HG03039 (cell line): ENCODE measurements around the gene CBL.
"Not testable (repeated sequence)": the region's sequence is repeated elsewhere in the genome, so short reads cannot be mapped to it uniquely, and the experiment has no call there.

Experiments
- ATAC-seq: cut with Tn5 transposase; IDR thresholded peaks from one replicate; pipeline ENCODE4 v1.9.1; 2021; ENCODE audit warnings: mild to moderate bottlenecking, moderate library complexity; ENCODE audit not compliant: unreplicated experiment

Gene CBL

GRCh38 chr11:119207415-119207960 is 1.3 kb downstream of the CBL start:
- ATAC-seq, result no peak

- ATAC-seq, result no peak
These were observed 3.0 kb downstream of the CBL start for GRCh38 chr11:119209186-119209585.

GRCh38 chr11:119210050-119210449 is 3.9 kb downstream of the CBL start:
- ATAC-seq, result no peak

GRCh38 chr11:119218141-119218878 is 12.2 kb downstream of the CBL start:
- ATAC-seq, result no peak

GRCh38 chr11:119222308-119222707 is 16.2 kb downstream of the CBL start:
- no peak for ATAC-seq

- ATAC-seq, result no peak
These were observed 16.8 kb downstream of the CBL start for GRCh38 chr11:119222891-119223290.

- no peak for ATAC-seq
These were observed 17.7 kb downstream of the CBL start for GRCh38 chr11:119223856-119224255.

GRCh38 chr11:119228535-119229287 is 22.6 kb downstream of the CBL start:
- not testable (repeated sequence) for ATAC-seq

GRCh38 chr11:119229288-119229672 is 23.1 kb downstream of the CBL start:
- no peak for ATAC-seq

- ATAC-seq, result no peak
These were observed 23.6 kb downstream of the CBL start for GRCh38 chr11:119229741-119230140.

GRCh38 chr11:119236490-119236889 is 30.4 kb downstream of the CBL start:
- no peak for ATAC-seq

GRCh38 chr11:119236891-119237290 is 30.8 kb downstream of the CBL start:
- ATAC-seq, result no peak

GRCh38 chr11:119237515-119237914 is 31.4 kb downstream of the CBL start:
- ATAC-seq, result no peak

- no peak for ATAC-seq
These were observed 42.9 kb downstream of the CBL start for GRCh38 chr11:119248750-119249670.

GRCh38 chr11:119249671-119250010 is 43.5 kb downstream of the CBL start:
- no peak for ATAC-seq

- ATAC-seq, result no peak
These were observed 45.0 kb downstream of the CBL start for GRCh38 chr11:119251114-119251513.

GRCh38 chr11:119254239-119254638 is 48.1 kb downstream of the CBL start:
- no peak for ATAC-seq

- ATAC-seq, result no peak
These were observed 52.0 kb downstream of the CBL start for GRCh38 chr11:119258180-119258579.

GRCh38 chr11:119258983-119259382 is 52.8 kb downstream of the CBL start:
- ATAC-seq, result no peak

GRCh38 chr11:119262668-119263351 is 56.7 kb downstream of the CBL start:
- peak; percentile 44 for ATAC-seq
